CD4-positive, CD25-positive, alpha-beta regulatory T cell (primary cell): ENCODE data around the gene CMKLR1. TPM values are rescaled to one million over a fixed set of nuclear protein-coding genes. Genes with fewer than 3 reads are reported as not detected.

Experiments used
- ATAC-seq, 2 donors: fragments of 150-1000 bp; cut with Tn5 transposase; one replicate each; pipeline ENCODE4 v1.10.0; 2021; ENCODE audit warnings: low read depth in 2 of 2, moderate number of reproducible peaks in 2 of 2, moderate library complexity in 1 of 2
- DNase-seq, 3 donors: peaks; one replicate each; pipeline versions ENCODE4 v3.0.0 to v3.0.0-alpha.2; 2012 to 2022; ENCODE audit warnings: mixed read lengths in 1 of 3
- H3K27ac ChIP-seq: one replicate; pipeline ENCODE4 v1.7.0; 2013; ENCODE audit warnings: mild to moderate bottlenecking, low read length; ENCODE audit not compliant: insufficient read depth, poor library complexity, severe bottlenecking
- H3K27me3 ChIP-seq: one replicate; pipeline ENCODE4 v1.7.0; 2013; ENCODE audit warnings: low read length; ENCODE audit not compliant: control insufficient read depth, insufficient read depth
- H3K36me3 ChIP-seq: one replicate; pipeline ENCODE4 v1.7.0; 2013; ENCODE audit warnings: mild to moderate bottlenecking, low read length, moderate library complexity; ENCODE audit not compliant: control insufficient read depth, insufficient read depth
- H3K4me1 ChIP-seq: 2 replicates; pipeline ENCODE4 v1.7.0; 2013; ENCODE audit warnings: mild to moderate bottlenecking, low read length; ENCODE audit not compliant: insufficient read depth, control insufficient read depth, poor library complexity, severe bottlenecking
- H3K4me3 ChIP-seq: one replicate; pipeline ENCODE4 v1.7.0; 2013; ENCODE audit warnings: low read depth, mild to moderate bottlenecking, low read length, moderate library complexity
- H3K9me3 ChIP-seq, 2 experiments: 1 replicate in 1 of 2; 2 replicates in 1 of 2; pipeline ENCODE4 v1.7.0; 2013; ENCODE audit warnings: low read length in 2 of 2, mild to moderate bottlenecking in 1 of 2, moderate library complexity in 1 of 2; ENCODE audit not compliant: control insufficient read depth in 2 of 2
- H3K27ac Mint-ChIP-seq, 3 donors: one replicate each; pipeline ENCODE4 v1.8.0; 2020 to 2022; ENCODE audit warnings: mild to moderate bottlenecking in 3 of 3, mixed read lengths in 3 of 3, moderate library complexity in 2 of 3
- H3K27me3 Mint-ChIP-seq: one replicate; pipeline ENCODE4 v1.8.0; 2022; ENCODE audit warnings: mild to moderate bottlenecking, mixed read lengths
- H3K36me3 Mint-ChIP-seq: one replicate; pipeline ENCODE4 v1.8.0; 2020; ENCODE audit warnings: mixed read lengths
- H3K4me1 Mint-ChIP-seq, 4 donors: one replicate each; pipeline ENCODE4 v1.8.0; 2020 to 2022; ENCODE audit warnings: mixed read lengths in 4 of 4, mild to moderate bottlenecking in 1 of 4
- H3K4me3 Mint-ChIP-seq, 4 donors: one replicate each; pipeline ENCODE4 v1.8.0; 2020 to 2022; ENCODE audit warnings: mild to moderate bottlenecking in 4 of 4, mixed read lengths in 4 of 4, moderate library complexity in 3 of 4
- H3K9me3 Mint-ChIP-seq, 7 donors: one replicate each; pipeline ENCODE4 v1.8.0; 2020 to 2022; ENCODE audit warnings: mixed read lengths in 7 of 7, mild to moderate bottlenecking in 3 of 7, moderate library complexity in 2 of 7
- polyA plus RNA-seq, 4 donors: library from polyadenylated mRNA; unstranded; fragments of 300-500 nt; fragmentation: Illumina TruSeq; gene quantifications; one replicate each; pipeline ENCODE4 v1.2.3, GENCODE V29; 2021
- total RNA-seq: library from RNA; stranded (reverse); gene quantifications from one replicate; pipeline ENCODE4 v1.2.3, GENCODE V29; 2022

CMKLR1 gene
- total and polyA plus RNA-seq, 5 donors from 2014 or later: 0.18 to 1.6 (median 0.30) TPM

- Mint-ChIP-seq H3K9me3 (peaks cover 3 to 20% (median 13%) of the 10 kb centered on the region in 7 donors), H3K27ac (no peak overlapping the region), H3K4me1 (no peaks in the 10 kb centered on the region), H3K36me3 (no peaks in the 10 kb centered on the region), H3K4me3 (no peak overlapping the region), H3K27me3 (peaks cover 13% of the 10 kb centered on the region)
- Histone ChIP-seq H3K4me1 (no peaks in the 10 kb centered on the region), H3K27ac (no peak overlapping the region), H3K4me3 (no peak overlapping the region), H3K27me3 (no peaks in the 10 kb centered on the region), H3K36me3 (no peaks in the 10 kb centered on the region), H3K9me3 (peaks cover 9 to 20% of the 10 kb centered on the region in 2 experiments)
- no peak for ATAC-seq
- DNase-seq: no peak
Observed at GRCh38 chr12:108369736-108370396, 30.8 kb upstream of the CMKLR1 start.

- Mint-ChIP-seq H3K4me1 (no peaks in the 10 kb centered on the region), H3K27ac (no peak overlapping the region), H3K36me3 (no peaks in the 10 kb centered on the region), H3K9me3 (peaks cover 0 to 9% (median 6%) of the 10 kb centered on the region in 7 donors), H3K4me3 (no peak overlapping the region), H3K27me3 (peaks cover 9% of the 10 kb centered on the region)
- Histone ChIP-seq H3K27me3 (no peaks in the 10 kb centered on the region), H3K9me3 (peaks cover 2 to 4% of the 10 kb centered on the region in 2 experiments), H3K36me3 (no peaks in the 10 kb centered on the region), H3K4me3 (no peak overlapping the region), H3K27ac (no peak overlapping the region), H3K4me1 (no peaks in the 10 kb centered on the region)
- DNase-seq (no peak), ATAC-seq (no peak)
Observed at GRCh38 chr12:108368089-108368488, 29.0 kb upstream of the CMKLR1 start.

- Histone ChIP-seq H3K4me1 (no peaks in the 10 kb centered on the region), H3K9me3 (no peaks in the 10 kb centered on the region), H3K27ac (no peak overlapping the region), H3K4me3 (no peak overlapping the region), H3K36me3 (no peaks in the 10 kb centered on the region), H3K27me3 (no peaks in the 10 kb centered on the region)
- H3K9me3 Mint-ChIP-seq: peaks cover 0 to 7% (median 2%) of the 10 kb centered on the region in 7 donors
- DNase-seq (no peak), ATAC-seq (no peak)
- no peaks in the 10 kb centered on the region for H3K36me3 Mint-ChIP-seq
- H3K27me3 Mint-ChIP-seq: peaks cover 9% of the 10 kb centered on the region
- H3K27ac Mint-ChIP-seq: no peak overlapping the region
- no peaks in the 10 kb centered on the region for H3K4me1 Mint-ChIP-seq
- H3K4me3 Mint-ChIP-seq: no peak overlapping the region
Observed at GRCh38 chr12:108367436-108367835, 28.3 kb upstream of the CMKLR1 start.

- no peaks in the 10 kb centered on the region for H3K9me3 ChIP-seq
- H3K27ac ChIP-seq: no peak overlapping the region
- H3K9me3 Mint-ChIP-seq: peaks cover 0 to 4% (median 0%) of the 10 kb centered on the region in 7 donors
- no peaks in the 10 kb centered on the region for H3K27me3 ChIP-seq
- H3K27me3 Mint-ChIP-seq: peaks cover 4% of the 10 kb centered on the region
- no peaks in the 10 kb centered on the region for H3K4me1 Mint-ChIP-seq
- no peak overlapping the region for H3K4me3 Mint-ChIP-seq
- H3K36me3 Mint-ChIP-seq: no peaks in the 10 kb centered on the region
- ATAC-seq (no peak), DNase-seq (no peak)
- H3K4me1 ChIP-seq: no peaks in the 10 kb centered on the region
- H3K36me3 ChIP-seq: no peaks in the 10 kb centered on the region
- no peak overlapping the region for H3K27ac Mint-ChIP-seq
- H3K4me3 ChIP-seq: no peak overlapping the region
Observed at GRCh38 chr12:108365324-108365723, 26.2 kb upstream of the CMKLR1 start.

GRCh38 chr12:108364879-108365278 lies 25.8 kb upstream of the CMKLR1 start:
- H3K4me1 ChIP-seq: no peaks in the 10 kb centered on the region
- no peaks in the 10 kb centered on the region for H3K36me3 Mint-ChIP-seq
- no peak overlapping the region for H3K27ac ChIP-seq
- H3K9me3 ChIP-seq: no peaks in the 10 kb centered on the region
- H3K27ac Mint-ChIP-seq: no peak overlapping the region
- peaks cover 4% of the 10 kb centered on the region for H3K27me3 Mint-ChIP-seq
- ATAC-seq (no peak), DNase-seq (no peak)
- H3K9me3 Mint-ChIP-seq: peaks cover 0 to 4% (median 0%) of the 10 kb centered on the region in 7 donors
- H3K4me1 Mint-ChIP-seq: no peaks in the 10 kb centered on the region
- no peak overlapping the region for H3K4me3 Mint-ChIP-seq
- H3K27me3 ChIP-seq: no peaks in the 10 kb centered on the region
- no peak overlapping the region for H3K4me3 ChIP-seq
- no peaks in the 10 kb centered on the region for H3K36me3 ChIP-seq

GRCh38 chr12:108363565-108363964 lies 24.5 kb upstream of the CMKLR1 start:
- Histone ChIP-seq H3K9me3 (no peaks in the 10 kb centered on the region), H3K4me1 (no peaks in the 10 kb centered on the region), H3K27ac (no peak overlapping the region), H3K36me3 (no peaks in the 10 kb centered on the region), H3K4me3 (no peak overlapping the region), H3K27me3 (no peaks in the 10 kb centered on the region)
- H3K27me3 Mint-ChIP-seq: no peaks in the 10 kb centered on the region
- no peak for ATAC-seq
- no peaks in the 10 kb centered on the region for H3K4me1 Mint-ChIP-seq
- no peak for DNase-seq
- H3K9me3 Mint-ChIP-seq: no peaks in the 10 kb centered on the region
- H3K4me3 Mint-ChIP-seq: no peak overlapping the region
- H3K36me3 Mint-ChIP-seq: no peaks in the 10 kb centered on the region
- peak overlapping the region in 1 of 3 donors; percentile 55 for H3K27ac Mint-ChIP-seq

GRCh38 chr12:108363165-108363564 lies 24.1 kb upstream of the CMKLR1 start:
- Histone ChIP-seq H3K4me1 (no peaks in the 10 kb centered on the region), H3K9me3 (no peaks in the 10 kb centered on the region), H3K27me3 (no peaks in the 10 kb centered on the region), H3K36me3 (no peaks in the 10 kb centered on the region), H3K27ac (no peak overlapping the region), H3K4me3 (no peak overlapping the region)
- peak overlapping the region in 1 of 3 donors; percentile 55 for H3K27ac Mint-ChIP-seq
- no peaks in the 10 kb centered on the region for H3K9me3 Mint-ChIP-seq
- ATAC-seq (no peak), DNase-seq (no peak)
- no peak overlapping the region for H3K4me3 Mint-ChIP-seq
- no peaks in the 10 kb centered on the region for H3K36me3 Mint-ChIP-seq
- no peaks in the 10 kb centered on the region for H3K4me1 Mint-ChIP-seq
- H3K27me3 Mint-ChIP-seq: no peaks in the 10 kb centered on the region

GRCh38 chr12:108361606-108362005 lies 22.5 kb upstream of the CMKLR1 start:
- no peaks in the 10 kb centered on the region for H3K9me3 Mint-ChIP-seq
- no peaks in the 10 kb centered on the region for H3K4me1 ChIP-seq

More at GRCh38 chr12:108361606-108362005, 22.5 kb upstream of the CMKLR1 start:
- Histone ChIP-seq H3K36me3 (no peaks in the 10 kb centered on the region), H3K27ac (no peak overlapping the region), H3K4me3 (no peak overlapping the region), H3K27me3 (no peaks in the 10 kb centered on the region), H3K9me3 (no peaks in the 10 kb centered on the region)
- ATAC-seq (no peak), DNase-seq (no peak)
- Mint-ChIP-seq H3K4me3 (no peak overlapping the region), H3K36me3 (no peaks in the 10 kb centered on the region), H3K27me3 (no peaks in the 10 kb centered on the region), H3K4me1 (no peaks in the 10 kb centered on the region), H3K27ac (no peak overlapping the region)
